ENCODE measurements around the gene SLC25A44.
"Not testable (repeated sequence)": the region's sequence is repeated elsewhere in the genome, so short reads cannot be mapped to it uniquely, and the experiment has no call there.

The SLC25A44 gene

DNA sequence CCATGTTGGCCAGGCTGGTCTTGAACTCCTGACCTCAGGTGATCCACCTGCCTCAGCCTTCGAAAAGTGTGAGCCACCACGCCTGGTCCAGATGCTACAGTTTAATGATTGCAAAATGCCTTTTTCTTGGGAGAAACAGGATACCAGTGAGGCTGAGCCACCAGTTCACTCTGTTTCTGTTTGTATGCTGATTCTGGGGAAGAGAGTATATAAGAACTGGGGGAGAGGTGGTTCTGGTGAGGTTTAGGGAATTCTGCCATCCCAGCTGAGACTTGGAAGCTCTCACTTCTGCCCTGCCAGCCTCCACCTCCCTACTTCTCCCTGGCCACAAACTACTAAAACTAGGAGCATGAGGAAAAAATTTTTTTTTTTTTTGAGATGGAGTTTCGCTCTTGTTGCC lies 10.8 kb downstream of the SLC25A44 start:
- no peak for DNase-seq (ENCODE audit: low spot score)

GRCh38 chr1:156211243-156211642 lies 17.3 kb downstream of the SLC25A44 start:
- no peak for DNase-seq (ENCODE audit: low spot score)

DNA sequence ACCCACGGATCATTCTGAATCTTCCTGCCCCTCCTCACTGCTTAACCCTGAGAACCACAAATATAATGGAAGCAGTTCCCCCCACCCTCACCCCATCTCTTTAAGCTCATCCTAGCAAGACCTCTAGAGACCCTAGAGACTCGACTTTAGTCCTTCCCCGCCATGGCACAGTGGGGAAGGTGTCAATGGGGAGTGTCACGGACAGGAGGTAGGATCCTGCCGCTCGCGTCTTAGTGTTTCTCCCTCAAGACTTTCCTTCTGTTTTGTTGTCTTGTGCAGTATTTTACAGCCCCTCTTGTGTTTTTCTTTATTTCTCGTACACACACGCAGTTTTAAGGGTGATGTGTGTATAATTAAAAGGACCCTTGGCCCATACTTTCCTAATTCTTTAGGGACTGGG lies 18.2 kb downstream of the SLC25A44 start:
- DNase-seq (ENCODE audit: low spot score) = no peak

DNA sequence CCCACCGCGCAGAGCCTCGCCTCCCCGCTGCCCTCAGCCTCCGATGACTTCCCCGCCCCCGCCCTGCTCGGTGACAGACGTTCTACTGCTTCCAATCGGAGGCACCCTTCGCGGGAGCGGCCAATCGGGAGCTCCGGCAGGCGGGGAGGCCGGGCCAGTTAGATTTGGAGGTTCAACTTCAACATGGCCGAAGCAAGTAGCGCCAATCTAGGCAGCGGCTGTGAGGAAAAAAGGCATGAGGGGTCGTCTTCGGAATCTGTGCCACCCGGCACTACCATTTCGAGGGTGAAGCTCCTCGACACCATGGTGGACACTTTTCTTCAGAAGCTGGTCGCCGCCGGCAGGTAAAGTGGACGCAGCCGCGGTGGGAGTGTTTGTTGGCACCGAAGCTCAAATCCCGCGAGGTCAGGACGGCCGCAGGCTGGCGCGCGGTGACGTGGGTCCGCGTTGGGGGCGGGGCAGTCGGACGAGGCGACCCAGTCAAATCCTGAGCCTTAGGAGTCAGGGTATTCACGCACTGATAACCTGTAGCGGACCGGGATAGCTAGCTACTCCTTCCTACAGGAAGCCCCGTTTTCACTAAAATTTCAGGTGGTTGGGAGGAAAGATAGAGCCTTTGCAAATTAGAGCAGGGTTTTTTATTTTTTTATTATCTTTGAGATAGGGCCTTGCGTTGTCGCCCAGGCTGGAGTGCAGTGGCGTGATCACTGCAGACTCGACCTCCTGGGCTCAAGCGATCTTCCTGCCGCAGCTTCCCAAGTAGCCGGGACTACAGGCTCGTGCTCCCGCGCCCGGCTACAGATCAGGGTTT lies 19.1 kb downstream of the SLC25A44 start, which contains the start of gene PMF1:
Gene PMF1 (plus strand): TSS at position 175 of the 811 bp plus-strand sequence. CDS start 9 bp downstream, at position 184.
- peak; percentile 98 for DNase-seq (ENCODE audit: low spot score)

DNA sequence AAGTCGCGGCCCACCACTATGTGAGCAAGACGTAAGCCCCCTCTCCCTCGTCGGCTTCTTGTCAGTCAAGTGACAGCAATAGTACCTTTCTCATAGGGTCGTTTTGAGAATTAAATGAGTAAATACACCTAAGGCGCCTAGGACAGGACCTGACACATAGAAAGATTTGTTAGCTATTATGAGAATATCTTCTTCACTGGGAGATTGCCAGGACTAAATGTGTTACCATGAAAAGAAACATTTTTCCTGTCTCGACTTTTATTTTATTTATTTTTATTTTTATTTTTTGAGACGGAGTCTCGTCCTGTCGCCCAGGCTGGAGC lies 19.7 kb downstream of the SLC25A44 start:
- DNase-seq (ENCODE audit: low spot score) = no peak

DNA sequence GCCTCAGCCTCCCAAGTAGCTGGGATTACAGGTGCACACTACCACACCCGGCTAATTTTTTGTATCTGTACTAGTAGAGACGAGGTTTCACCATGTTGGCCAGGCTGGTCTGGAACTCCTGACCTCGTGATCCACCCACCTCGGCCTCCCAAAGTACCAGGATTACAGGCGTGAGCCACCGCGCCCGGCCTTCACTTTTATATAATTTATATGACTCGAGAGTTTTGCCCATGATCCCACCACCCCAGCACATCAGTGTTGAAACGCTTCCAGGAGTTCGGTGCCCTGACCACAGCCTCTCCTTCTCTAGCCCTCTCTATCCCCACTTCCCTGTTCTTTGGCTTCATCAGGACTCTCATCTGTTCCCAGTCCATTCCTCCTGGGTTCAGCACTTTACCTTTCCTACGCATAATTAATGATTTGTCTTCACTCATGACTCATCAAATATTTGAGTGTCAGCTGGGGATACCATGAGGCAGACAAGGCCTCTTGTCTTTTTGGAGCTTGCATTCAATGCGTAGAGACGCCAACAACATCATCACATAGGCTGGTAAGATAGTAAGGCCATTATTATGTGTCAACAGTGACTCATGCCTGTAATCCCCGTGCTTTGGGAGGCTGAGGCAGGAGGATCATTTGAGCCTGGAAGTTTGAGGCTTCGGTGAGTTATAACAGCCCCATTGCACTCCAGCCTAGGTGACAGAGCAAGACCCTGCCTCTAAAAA lies 20.3 kb downstream of the SLC25A44 start:
- DNase-seq (ENCODE audit: low spot score) = peak; percentile 38

DNA sequence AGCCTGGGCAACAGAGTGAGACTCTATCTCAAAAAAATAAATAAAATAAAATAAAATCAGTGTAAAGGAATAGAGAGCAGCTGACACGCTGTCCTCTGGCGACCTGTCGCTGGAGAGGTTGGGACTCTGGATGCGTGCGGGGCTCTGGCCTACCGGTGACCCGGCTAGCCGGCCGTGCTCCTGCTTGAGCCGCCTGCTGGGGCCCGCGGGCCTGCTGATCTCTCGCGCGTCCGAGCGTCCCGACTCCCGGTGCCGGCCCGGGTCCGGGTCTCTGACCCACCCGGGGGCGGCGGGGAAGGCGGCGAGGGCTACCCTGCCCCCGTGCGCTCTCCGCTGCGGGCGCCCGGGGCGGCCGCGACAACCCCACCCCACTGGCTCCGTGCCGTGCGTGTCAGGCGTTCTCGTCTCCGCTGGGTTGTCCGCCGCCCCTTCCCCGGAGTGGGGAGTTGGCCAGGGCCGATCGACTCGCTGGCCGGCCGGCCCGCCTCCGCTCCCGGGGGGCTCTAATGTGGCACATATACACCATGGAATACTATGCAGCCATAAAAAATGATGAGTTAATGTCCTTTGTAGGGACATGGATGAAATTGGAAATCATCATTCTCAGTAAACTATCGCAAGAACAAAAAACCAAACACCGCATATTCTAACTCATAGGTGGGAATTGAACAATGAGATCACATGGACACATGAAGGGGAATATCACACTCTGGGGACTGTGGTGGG lies 22.6 kb downstream of the SLC25A44 start:
- not testable (repeated sequence) for DNase-seq (ENCODE audit: low spot score)

- DNase-seq (ENCODE audit: low spot score) = no peak
Observed at GRCh38 chr1:156217871-156218270, 24.0 kb downstream of the SLC25A44 start.

DNA sequence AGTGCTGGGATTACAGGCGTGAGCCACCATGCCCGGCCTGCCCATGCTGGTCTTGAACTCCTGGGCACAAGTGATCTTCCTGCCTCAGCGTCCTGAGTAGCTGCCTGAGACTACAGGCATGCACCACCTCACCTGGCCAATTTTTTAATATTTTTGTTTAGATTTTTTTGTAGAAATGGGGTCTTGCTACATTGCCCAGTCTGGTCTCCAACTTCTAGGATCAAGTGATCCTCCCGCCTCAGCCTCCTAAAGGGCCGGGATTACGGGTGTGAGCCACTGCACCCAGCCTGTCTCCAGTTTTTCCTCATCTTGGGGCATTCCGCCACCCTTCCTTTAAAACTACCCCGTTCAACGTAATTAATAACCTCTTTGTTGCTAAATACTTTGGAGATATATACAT lies 26.3 kb downstream of the SLC25A44 start:
- DNase-seq (ENCODE audit: low spot score) = no peak

- no peak for DNase-seq (ENCODE audit: low spot score)
Observed at GRCh38 chr1:156221986-156222692, 28.2 kb downstream of the SLC25A44 start.

DNA sequence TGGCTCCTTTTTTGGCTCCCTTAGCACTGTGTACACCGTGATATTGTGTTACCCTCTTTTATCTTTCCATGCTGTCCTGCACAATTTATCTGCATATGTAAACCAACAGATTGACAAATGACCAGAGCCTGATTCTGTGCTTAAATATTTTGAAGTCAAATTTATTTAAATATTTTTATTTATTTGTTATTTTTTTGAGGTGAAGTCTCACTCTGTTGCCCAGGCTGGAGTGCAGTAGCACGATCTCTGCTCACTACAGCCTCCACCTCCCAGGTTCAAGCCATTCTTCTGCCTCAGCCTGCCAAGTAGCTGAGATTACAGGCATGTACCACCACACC lies 31.7 kb downstream of the SLC25A44 start:
- DNase-seq (ENCODE audit: low spot score) = no peak

- DNase-seq (ENCODE audit: low spot score) = no peak
Observed at GRCh38 chr1:156226116-156226538, 32.2 kb downstream of the SLC25A44 start.

GRCh38 chr1:156226782-156227181 lies 32.9 kb downstream of the SLC25A44 start:
- DNase-seq (ENCODE audit: low spot score) = no peak

GRCh38 chr1:156228501-156228900 lies 34.6 kb downstream of the SLC25A44 start:
- DNase-seq (ENCODE audit: low spot score) = peak; percentile 53

- no peak for DNase-seq (ENCODE audit: low spot score)
Observed at GRCh38 chr1:156229809-156230472, 36.0 kb downstream of the SLC25A44 start.

GRCh38 chr1:156230473-156230837 lies 36.6 kb downstream of the SLC25A44 start:
- DNase-seq (ENCODE audit: low spot score) = no peak

GRCh38 chr1:156232201-156232894 lies 38.4 kb downstream of the SLC25A44 start:
- DNase-seq (ENCODE audit: low spot score) = no peak

GRCh38 chr1:156233426-156234127 lies 39.7 kb downstream of the SLC25A44 start:
- DNase-seq (ENCODE audit: low spot score) = no peak

GRCh38 chr1:156236164-156236563 lies 42.3 kb downstream of the SLC25A44 start:
- no peak for DNase-seq (ENCODE audit: low spot score)

DNA sequence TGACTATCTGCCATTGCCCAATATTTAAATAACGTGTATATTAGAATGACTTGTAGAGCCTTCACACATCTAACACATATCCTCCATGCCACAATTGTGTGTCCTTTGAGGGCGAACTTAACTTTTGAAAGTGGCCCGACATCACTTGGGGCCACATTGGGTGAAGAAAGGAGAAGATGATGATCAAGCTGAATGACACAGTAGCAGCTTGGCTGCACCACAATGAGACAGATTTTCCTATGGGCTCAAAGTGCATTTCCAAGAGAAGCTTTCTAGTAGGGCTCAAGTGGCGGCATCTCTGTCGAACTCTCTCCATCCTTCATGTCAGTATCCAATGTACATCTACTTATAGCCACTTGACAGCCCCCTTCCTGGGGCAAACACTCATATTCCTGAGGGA lies 44.3 kb downstream of the SLC25A44 start:
- no peak for DNase-seq (ENCODE audit: low spot score)

Measured in pons (tissue), 1 donor.